Glutamatergic neuron (in vitro differentiated cells): ENCODE data around the gene PANK4. TPM values are rescaled to one million over a fixed set of nuclear protein-coding genes. Genes with fewer than 3 reads are reported as not detected.

ENCODE experiments used
- DNase-seq: peaks from one replicate; pipeline ENCODE4 v3.0.0; 2022
- H3K27ac Mint-ChIP-seq: one replicate; pipeline ENCODE4 v1.8.0; 2020; ENCODE audit warnings: mild to moderate bottlenecking, mixed read lengths, inconsistent platforms; ENCODE audit not compliant: unreplicated experiment
- H3K27me3 Mint-ChIP-seq: one replicate; pipeline ENCODE4 v1.8.0; 2020; ENCODE audit warnings: mild to moderate bottlenecking, moderate library complexity, mixed read lengths, inconsistent platforms; ENCODE audit not compliant: unreplicated experiment
- H3K36me3 Mint-ChIP-seq: one replicate; pipeline ENCODE4 v1.8.0; 2020; ENCODE audit warnings: mild to moderate bottlenecking, mixed read lengths, inconsistent platforms; ENCODE audit not compliant: unreplicated experiment
- H3K4me1 Mint-ChIP-seq: one replicate; pipeline ENCODE4 v1.8.0; 2020; ENCODE audit warnings: mild to moderate bottlenecking, low read depth, mixed read lengths, inconsistent platforms; ENCODE audit not compliant: unreplicated experiment
- H3K4me3 Mint-ChIP-seq: one replicate; pipeline ENCODE4 v1.8.0; 2020; ENCODE audit warnings: mild to moderate bottlenecking, mixed read lengths, inconsistent platforms; ENCODE audit not compliant: unreplicated experiment
- H3K9me3 Mint-ChIP-seq: one replicate; pipeline ENCODE4 v1.8.0; 2020; ENCODE audit warnings: mild to moderate bottlenecking, moderate library complexity, mixed read lengths, inconsistent platforms; ENCODE audit not compliant: unreplicated experiment
- total RNA-seq: library from RNA; stranded (reverse); fragmentation: NEBNext Ultra II Directional; extraction: Animal tissue kit (Norgen Biotek cat#: 25700); gene quantifications from one replicate; pipeline ENCODE4 v1.2.1, GENCODE V29; 2021; ENCODE audit not compliant: unreplicated experiment
- TF ChIP-seq, protein P1 (sequence below): fragments of 200-600 bp; sonication (generic); IDR thresholded peaks from one replicate; pipeline ENCODE4 v1.5.0; 2021; ENCODE audit not compliant: partially characterized antibody, unreplicated experiment

PANK4 gene
- total RNA-seq, 1 donor from 2014 or later: 58.5 TPM

GRCh38 chr1:2543543-2544092 lies 17.2 kb upstream of the PANK4 start:
- Mint-ChIP-seq H3K9me3 (peaks cover 2% of the 10 kb centered on the region), H3K27ac (no peak overlapping the region), H3K4me3 (no peak overlapping the region), H3K36me3 (no peaks in the 10 kb centered on the region), H3K4me1 (peaks cover 5% of the 10 kb centered on the region), H3K27me3 (peaks cover 5% of the 10 kb centered on the region)
- peak; percentile 66 for DNase-seq
- TF ChIP-seq, protein P1, sequence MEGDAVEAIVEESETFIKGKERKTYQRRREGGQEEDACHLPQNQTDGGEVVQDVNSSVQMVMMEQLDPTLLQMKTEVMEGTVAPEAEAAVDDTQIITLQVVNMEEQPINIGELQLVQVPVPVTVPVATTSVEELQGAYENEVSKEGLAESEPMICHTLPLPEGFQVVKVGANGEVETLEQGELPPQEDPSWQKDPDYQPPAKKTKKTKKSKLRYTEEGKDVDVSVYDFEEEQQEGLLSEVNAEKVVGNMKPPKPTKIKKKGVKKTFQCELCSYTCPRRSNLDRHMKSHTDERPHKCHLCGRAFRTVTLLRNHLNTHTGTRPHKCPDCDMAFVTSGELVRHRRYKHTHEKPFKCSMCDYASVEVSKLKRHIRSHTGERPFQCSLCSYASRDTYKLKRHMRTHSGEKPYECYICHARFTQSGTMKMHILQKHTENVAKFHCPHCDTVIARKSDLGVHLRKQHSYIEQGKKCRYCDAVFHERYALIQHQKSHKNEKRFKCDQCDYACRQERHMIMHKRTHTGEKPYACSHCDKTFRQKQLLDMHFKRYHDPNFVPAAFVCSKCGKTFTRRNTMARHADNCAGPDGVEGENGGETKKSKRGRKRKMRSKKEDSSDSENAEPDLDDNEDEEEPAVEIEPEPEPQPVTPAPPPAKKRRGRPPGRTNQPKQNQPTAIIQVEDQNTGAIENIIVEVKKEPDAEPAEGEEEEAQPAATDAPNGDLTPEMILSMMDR: no peak

DNA sequence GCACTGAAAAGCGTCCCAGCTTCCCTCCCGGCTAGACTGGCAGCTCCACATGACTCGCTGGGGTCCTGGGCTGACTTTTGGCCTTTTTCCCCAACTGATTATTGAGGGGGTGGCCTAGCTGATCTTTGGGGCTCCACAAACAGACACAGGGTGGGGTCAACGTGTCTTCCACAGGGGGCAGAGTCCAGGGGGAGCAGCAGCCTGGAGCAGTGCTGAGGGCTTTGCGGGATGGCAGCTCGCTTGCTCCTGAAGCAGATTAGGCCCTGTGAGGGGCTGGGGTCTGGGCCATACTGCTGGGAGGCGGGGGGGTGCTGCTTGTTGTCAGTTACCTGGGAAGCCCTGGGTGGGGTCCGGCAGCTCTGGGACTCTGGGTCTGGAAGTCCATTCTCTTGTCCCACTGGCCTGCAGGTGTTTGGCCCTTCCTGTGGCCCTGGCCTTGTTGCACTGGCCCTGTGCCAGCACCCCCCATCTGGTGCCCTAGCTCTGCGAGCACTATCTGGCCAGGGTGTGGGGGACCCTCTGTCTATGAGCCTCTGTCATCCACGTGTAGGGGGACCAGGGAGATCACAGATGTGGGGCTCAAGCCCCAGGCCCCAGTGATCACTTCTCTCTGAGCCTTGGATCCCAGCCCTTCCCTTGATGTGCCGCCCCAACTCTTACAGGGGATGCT lies 16.0 kb upstream of the PANK4 start:
- H3K27me3 Mint-ChIP-seq: peaks cover 5% of the 10 kb centered on the region
- no peaks in the 10 kb centered on the region for H3K36me3 Mint-ChIP-seq
- no peak for DNase-seq
- no peak overlapping the region for H3K4me3 Mint-ChIP-seq
- H3K4me1 Mint-ChIP-seq: peaks cover 4% of the 10 kb centered on the region
- peaks cover 2% of the 10 kb centered on the region for H3K9me3 Mint-ChIP-seq
- H3K27ac Mint-ChIP-seq: peak overlapping the region; percentile 39
- TF ChIP-seq, protein P1: no peak

GRCh38 chr1:2541619-2542245 lies 15.3 kb upstream of the PANK4 start:
- H3K36me3 Mint-ChIP-seq: no peaks in the 10 kb centered on the region
- TF ChIP-seq, protein P1: no peak
- H3K27ac Mint-ChIP-seq: no peak overlapping the region
- peaks cover 2% of the 10 kb centered on the region for H3K9me3 Mint-ChIP-seq
- no peak for DNase-seq
- peak overlapping the region; percentile 42 for H3K4me3 Mint-ChIP-seq
- peaks cover 4% of the 10 kb centered on the region for H3K4me1 Mint-ChIP-seq
- H3K27me3 Mint-ChIP-seq: peaks cover 3% of the 10 kb centered on the region

GRCh38 chr1:2540816-2541492 lies 14.6 kb upstream of the PANK4 start:
- DNase-seq: peak; percentile 59
- peaks cover 2% of the 10 kb centered on the region for H3K9me3 Mint-ChIP-seq
- H3K27ac Mint-ChIP-seq: no peak overlapping the region
- H3K4me1 Mint-ChIP-seq: peaks cover 8% of the 10 kb centered on the region
- TF ChIP-seq, protein P1: no peak
- H3K36me3 Mint-ChIP-seq: no peaks in the 10 kb centered on the region
- H3K4me3 Mint-ChIP-seq: no peak overlapping the region
- peaks cover 7% of the 10 kb centered on the region for H3K27me3 Mint-ChIP-seq
